ENCODE measurements around the gene NF1.

- TF ChIP-seq CTCF (IDR thresholded peaks at IDR 0.05): no peak
- no peak for TF ChIP-seq POLR2A (IDR thresholded peaks at IDR 0.05)
These were observed 178.0 kb downstream of the NF1 start for GRCh38 chr17:31272803-31273202.

All from heart left ventricle (tissue), 13 donors.